Heart right ventricle (tissue), 16 donors: ENCODE data around the gene SRGAP3. TPM values are rescaled to one million over a fixed set of nuclear protein-coding genes. Genes with fewer than 3 reads are reported as not detected.

Experiments used
- ATAC-seq, 8 donors: fragments of 200-7000 bp; cut with Tn5 transposase; one replicate each; pipeline ENCODE4 v1.9.1; 2020; ENCODE audit warnings: mild to moderate bottlenecking in 8 of 8, moderate library complexity in 8 of 8, moderate number of reproducible peaks in 1 of 8
- DNase-seq, 2 donors: peaks; one replicate each; pipeline ENCODE4 v3.0.0-alpha.2; 2020
- H3K27ac ChIP-seq, 10 donors: fragments of 200-600 bp; sonication (generic) in 2 of 10; one replicate each; pipeline versions ENCODE4 v1.5.0 to v1.8.0; 2020 to 2022; ENCODE audit warnings: mild to moderate bottlenecking in 3 of 10
- H3K27me3 ChIP-seq, 7 donors: fragments of 200-600 bp; one replicate each; pipeline ENCODE4 v1.8.0; 2021 to 2022; ENCODE audit warnings: mild to moderate bottlenecking in 2 of 7
- H3K36me3 ChIP-seq, 9 donors: fragments of 200-600 bp; sonication (generic) in 1 of 9; one replicate each; pipeline versions ENCODE4 v1.5.0 to v1.8.0; 2020 to 2022; ENCODE audit warnings: mild to moderate bottlenecking in 2 of 9
- H3K4me1 ChIP-seq, 9 donors: fragments of 200-600 bp; sonication (generic) in 1 of 9; one replicate each; pipeline versions ENCODE4 v1.5.0 to v1.8.0; 2020 to 2022; ENCODE audit warnings: mild to moderate bottlenecking in 4 of 9
- H3K4me3 ChIP-seq, 10 donors: fragments of 200-600 bp; sonication (generic) in 2 of 10; one replicate each; pipeline versions ENCODE4 v1.5.0 to v1.8.0; 2020 to 2022; ENCODE audit warnings: mild to moderate bottlenecking in 7 of 10, moderate library complexity in 2 of 10
- H3K9me3 ChIP-seq, 11 donors: fragments of 200-600 bp in 10 of 11; sonication (generic) in 2 of 11; one replicate each; pipeline versions ENCODE4 v1.5.0 to v1.8.0; 2013 to 2022; ENCODE audit warnings: mild to moderate bottlenecking in 2 of 11, control low read depth in 1 of 11, moderate library complexity in 1 of 11
- CTCF ChIP-seq, 9 donors: fragments of 200-600 bp; sonication (generic) in 2 of 9; IDR thresholded peaks; one replicate each; pipeline versions ENCODE4 v1.5.0 to v1.8.0; 2021 to 2022; ENCODE audit warnings: antibody characterized with exemption in 9 of 9, mild to moderate bottlenecking in 5 of 9, moderate library complexity in 1 of 9
- WGBS, 2 donors: extraction: QIAGEN DNeasy Blood & Tissue Kit; methylation state at CpG; one replicate each; pipeline ENCODE4 v1.1.7; 2013; ENCODE audit warnings: inconsistent platforms in 1 of 2; 5-methylcytosine and 5-hydroxymethylcytosine counted together
- intact Hi-C, 10 donors: fragments of 100-400 bp; cut with DNase I; formaldehyde crosslinking; loops; one replicate each; pipeline versions ENCODE4 v1.11.1 to v1.14.2; 2022
- polyA plus RNA-seq, 2 donors: library from polyadenylated mRNA; stranded (reverse); fragments of 200-250 nt; gene quantifications; one replicate each; pipeline ENCODE4 v1.2.3, GENCODE V29; 2013
- total RNA-seq, 10 donors: library from RNA; stranded (reverse); fragmentation: NEBNext Ultra II Directional in 3 of 10; extraction: Animal tissue kit (Norgen Biotek cat#: 25700) in 3 of 10; gene quantifications; one replicate each; pipeline versions ENCODE4 v1.2.1 to v1.2.4, GENCODE V29; 2021 to 2023
- donor health status: Arrhythmogenic right ventricular cardiomyopathy.
- donor health status: ischemic (EF 13 %, LVEDD 7.1; RV severe dilation, severe dysfunction).
- donor health status: healthy with polysubstance abuse.
- donor health status: DM: no; HTN: yes; CAD: no.
- donor health status: DM: no; HTN: no; CAD: no.
- donor health status: ischemic (EF 25% LVEDD 6.9; RV normal size, moderate dysfunction).
- donor health status: ischemic (EF 25% LVEDD 5.7; RV mildly dilated, moderate dysfunction).
- donor health status: healthy.
- donor health status: DM: yes; HTN: yes; CAD: no.
- donor health status: Ischemic cardiomyopathy.
- donor health status: ischemic (EF 35%, LVEDD 5.7; RV mildly dilated, moderate dysfunction).
- donor health status: nonischemic (EF 11% LVEDD 7.7; RV severe dilation, severe dysfunction).
- donor health status: DM: yes; HTN: yes; CAD: no.
- donor health status: PGD.
- donor health status: ischemic (EF 29% LVEDD 5.4; RV normal size, mild dysfunction).
- donor health status: nonischemic (EF 23%, LVEDD 6.1; RV moderate dilation, normal function).

The SRGAP3 gene
- total and polyA plus RNA-seq, 12 donors, result 0.67 to 16.1 (median 10.6) TPM

DNA sequence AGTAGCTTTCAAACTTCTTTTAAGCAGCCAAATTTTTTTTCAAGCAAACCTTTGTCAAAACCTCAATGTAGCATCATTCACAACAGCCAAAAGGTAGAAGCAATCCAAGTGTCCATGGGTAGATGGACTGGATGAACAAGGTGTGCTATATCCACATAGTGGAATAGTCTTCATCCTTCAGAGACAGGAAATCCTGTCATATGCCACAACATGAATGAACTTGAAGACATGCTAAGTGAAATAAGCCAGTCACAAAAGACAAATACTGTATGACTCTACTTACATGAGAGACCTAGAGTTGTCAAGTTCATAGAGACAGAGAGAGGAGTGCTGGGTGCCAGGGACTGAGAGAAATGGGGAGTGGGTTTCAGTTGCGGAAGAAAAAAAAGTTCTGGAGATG is 87.6 kb downstream of the SRGAP3 start:
- ATAC-seq (no peak), DNase-seq (no peak)
- Histone ChIP-seq H3K9me3 (peaks cover 0 to 4% (median 0%) of the 10 kb centered on the region in 11 donors), H3K4me1 (peaks cover 0 to 5% (median 0%) of the 10 kb centered on the region in 9 donors), H3K36me3 (no peaks in the 10 kb centered on the region), H3K27ac (no peak overlapping the region), H3K27me3 (no peaks in the 10 kb centered on the region), H3K4me3 (no peak overlapping the region)
- intact Hi-C loops, result no loop called here
- 90 to 94% methylated on average over 1 of the region's 1 CpG for WGBS, 2 donors
- no peak for TF ChIP-seq CTCF (IDR thresholded peaks at IDR 0.05)

DNA sequence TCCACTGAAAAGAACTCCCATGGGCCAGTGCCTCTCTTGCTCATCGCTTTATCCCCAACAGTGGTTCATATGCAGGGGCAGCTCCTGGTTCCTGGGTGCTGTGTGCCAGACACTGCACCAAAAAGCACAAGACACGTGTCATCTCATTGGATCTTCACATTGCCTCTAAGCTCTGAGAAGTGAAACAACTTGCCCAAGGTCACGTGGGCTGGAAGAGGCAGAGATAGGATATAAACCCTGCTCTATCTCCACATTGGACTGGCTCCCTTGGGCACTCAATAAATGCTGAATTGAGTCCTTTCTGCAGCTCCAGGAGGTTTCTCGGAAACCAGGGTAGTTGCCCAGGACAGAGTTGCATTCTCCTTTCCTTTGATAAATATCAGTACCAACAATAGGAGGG is 88.1 kb downstream of the SRGAP3 start:
- WGBS, 2 donors, result 87 to 92% methylated on average over 4 of the region's 4 CpGs
- Histone ChIP-seq H3K36me3 (no peaks in the 10 kb centered on the region), H3K9me3 (peaks cover 0 to 1% (median 0%) of the 10 kb centered on the region in 11 donors), H3K27me3 (no peaks in the 10 kb centered on the region), H3K27ac (no peak overlapping the region), H3K4me3 (no peak overlapping the region), H3K4me1 (peaks cover 0 to 5% (median 0%) of the 10 kb centered on the region in 9 donors)
- no peak for DNase-seq
- intact Hi-C loops, result no loop called here
- no peak for TF ChIP-seq CTCF (IDR thresholded peaks at IDR 0.05)
- no peak for ATAC-seq

- Histone ChIP-seq H3K9me3 (no peaks in the 10 kb centered on the region), H3K4me1 (peaks cover 0 to 18% (median 6%) of the 10 kb centered on the region in 9 donors), H3K36me3 (no peaks in the 10 kb centered on the region), H3K27ac (no peak overlapping the region), H3K4me3 (no peak overlapping the region), H3K27me3 (no peaks in the 10 kb centered on the region)
- intact Hi-C loops, result no loop called here
- TF ChIP-seq CTCF (IDR thresholded peaks at IDR 0.05), result no peak
- 81 to 82% methylated on average over 13 of the region's 13 CpGs for WGBS, 2 donors
- DNase-seq (no peak), ATAC-seq (no peak)
Observed at GRCh38 chr3:9158865-9159630, 90.4 kb downstream of the SRGAP3 start.

DNA sequence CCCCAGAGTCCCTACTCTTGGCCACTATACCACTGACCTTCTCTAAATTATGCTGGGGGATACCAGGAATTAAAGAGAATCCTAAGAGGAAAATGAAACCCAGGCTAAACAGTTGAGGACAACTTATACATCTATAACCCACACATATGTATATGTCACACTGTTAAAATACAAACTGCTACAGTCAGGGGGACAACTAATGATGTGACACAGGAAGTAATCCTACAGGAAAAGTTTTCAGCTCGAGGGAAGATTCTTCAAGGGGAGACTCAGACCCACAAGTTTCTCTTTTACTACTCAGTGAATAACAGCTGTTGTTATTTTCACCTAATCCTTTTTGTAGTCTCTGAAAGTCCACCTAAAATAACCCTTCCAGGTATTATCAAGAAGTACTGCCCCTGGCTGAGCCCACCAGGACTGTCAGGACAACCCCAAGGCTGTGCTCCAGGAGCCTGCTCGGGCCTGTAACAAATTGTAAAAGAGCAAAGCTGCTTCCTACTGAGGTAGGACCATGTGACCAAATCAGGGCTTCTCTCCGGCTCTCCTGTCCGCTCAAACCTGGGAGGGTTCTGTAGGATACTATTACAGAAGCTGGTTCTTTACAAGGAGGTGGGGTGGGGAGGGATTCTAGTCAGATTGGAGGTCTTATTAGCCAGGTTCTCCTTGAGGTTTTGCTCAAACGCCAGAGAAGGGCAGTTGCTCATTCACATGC is 91.6 kb downstream of the SRGAP3 start:
- DNase-seq (no peak), ATAC-seq (no peak)
- no peaks in the 10 kb centered on the region for H3K36me3 ChIP-seq
- peaks cover 0 to 22% (median 6%) of the 10 kb centered on the region in 9 donors for H3K4me1 ChIP-seq
- H3K27ac ChIP-seq, result no peak overlapping the region
- H3K4me3 ChIP-seq, result no peak overlapping the region
- no peaks in the 10 kb centered on the region for H3K27me3 ChIP-seq
- 82 to 84% methylated on average over 5 of the region's 5 CpGs for WGBS, 2 donors
- no peaks in the 10 kb centered on the region for H3K9me3 ChIP-seq
- intact Hi-C loops, result no loop called here
- TF ChIP-seq CTCF (IDR thresholded peaks at IDR 0.05), result no peak
